Psoas muscle (tissue), 8 donors: Measurements from ENCODE around the gene PHF3. TPM values are rescaled to one million over a fixed set of nuclear protein-coding genes. Genes with fewer than 3 reads are reported as not detected.

Source experiments
- ATAC-seq, 4 donors: fragments of 200-7000 bp; cut with Tn5 transposase; one replicate each; pipeline ENCODE4 v1.9.1; 2020; ENCODE audit warnings: moderate library complexity in 3 of 4, mild to moderate bottlenecking in 2 of 4
- DNase-seq, 2 donors: peaks; one replicate each; pipeline ENCODE4 v3.0.0-alpha.2; 2020
- H3K27ac ChIP-seq: fragments of 200-600 bp; one replicate; pipeline ENCODE4 v1.8.0; 2022
- H3K27me3 ChIP-seq, 3 donors: fragments of 200-600 bp in 1 of 3; one replicate each; pipeline versions ENCODE4 v1.6.1 to v1.8.0; 2013 to 2022; ENCODE audit warnings: low read length in 2 of 3, mild to moderate bottlenecking in 2 of 3, moderate library complexity in 1 of 3; ENCODE audit not compliant: insufficient read depth in 3 of 3
- H3K36me3 ChIP-seq, 2 donors: fragments of 200-600 bp in 1 of 2; one replicate each; pipeline versions ENCODE4 v1.6.1 to v1.8.0; 2013 to 2022; ENCODE audit warnings: low read depth in 1 of 2, mild to moderate bottlenecking in 1 of 2, moderate library complexity in 1 of 2; ENCODE audit not compliant: insufficient read depth in 1 of 2
- H3K4me1 ChIP-seq: fragments of 200-600 bp; one replicate; pipeline ENCODE4 v1.8.0; 2022
- H3K4me3 ChIP-seq: fragments of 200-600 bp; one replicate; pipeline ENCODE4 v1.8.0; 2022; ENCODE audit warnings: mild to moderate bottlenecking
- H3K9me3 ChIP-seq: fragments of 200-600 bp; one replicate; pipeline ENCODE4 v1.8.0; 2022
- CTCF ChIP-seq: fragments of 200-600 bp; IDR thresholded peaks from one replicate; pipeline ENCODE4 v1.8.0; 2022; ENCODE audit warnings: antibody characterized with exemption
- WGBS, 3 donors: extraction: QIAGEN DNeasy Blood & Tissue Kit; methylation state at CpG; one replicate each; pipeline versions ENCODE4 v1.1.6 to v1.1.7; 2013; 5-methylcytosine and 5-hydroxymethylcytosine counted together
- intact Hi-C, 2 donors: fragments of 100-400 bp; cut with DNase I; formaldehyde crosslinking; loops; one replicate each; pipeline versions ENCODE4 v1.11.0 to v1.14.2; 2022
- polyA plus RNA-seq, 3 donors: library from polyadenylated mRNA; stranded (reverse); fragments of 200-250 nt; gene quantifications; one replicate each; pipeline ENCODE4 v1.2.3, GENCODE V29; 2013
- total RNA-seq, 4 donors: library from RNA; stranded (reverse); fragmentation: NEBNext Ultra II Directional in 2 of 4; extraction: Animal tissue kit (Norgen Biotek cat#: 25700) in 2 of 4; gene quantifications; one replicate each; pipeline versions ENCODE4 v1.2.1 to v1.2.4, GENCODE V29; 2021 to 2023
- donor health status: healthy with polysubstance abuse.
- donor health status: DM: no; HTN: no; CAD: no; lungs with moderate emphysema.
- donor health status: Bipolar disorder and iron deficiency.
- donor health status: healthy.
- donor health status: DM: yes; HTN: yes; CAD: no.
- donor health status: DM: no; HTN: no; CAD: no.
- donor health status: DM: no; HTN: no; CAD: no.
- donor health status: DM: yes; HTN: yes; CAD: no.

The PHF3 gene
- total and polyA plus RNA-seq, 7 donors = 4.9 to 38.6 (median 24.0) TPM

GRCh38 chr6:63609231-63609630 is 26.4 kb upstream of the PHF3 start:
- no peaks in the 10 kb centered on the region for H3K9me3 ChIP-seq
- H3K4me1 ChIP-seq = no peaks in the 10 kb centered on the region
- ATAC-seq (no peak), DNase-seq (no peak)
- no peaks in the 10 kb centered on the region for H3K36me3 ChIP-seq
- intact Hi-C loops = no loop called here
- H3K27me3 ChIP-seq = no peaks in the 10 kb centered on the region
- H3K4me3 ChIP-seq = no peak overlapping the region
- H3K27ac ChIP-seq = no peak overlapping the region
- TF ChIP-seq CTCF = no peak
- 91 to 94% (median 92%) methylated on average over 1 of the region's 1 CpG for WGBS, 3 donors

- H3K9me3 ChIP-seq = no peaks in the 10 kb centered on the region
- 21 to 60% (median 53%) methylated on average over 1 of the region's 1 CpG for WGBS, 3 donors
- no peak overlapping the region for H3K27ac ChIP-seq
- H3K4me3 ChIP-seq = no peak overlapping the region
- no peaks in the 10 kb centered on the region for H3K27me3 ChIP-seq
- no peaks in the 10 kb centered on the region for H3K4me1 ChIP-seq
- no peak for ATAC-seq
- no peaks in the 10 kb centered on the region for H3K36me3 ChIP-seq
- TF ChIP-seq CTCF = no peak
- intact Hi-C loops = no loop called here
- no peak for DNase-seq
Measured at GRCh38 chr6:63610944-63611343, 24.7 kb upstream of the PHF3 start.

DNA sequence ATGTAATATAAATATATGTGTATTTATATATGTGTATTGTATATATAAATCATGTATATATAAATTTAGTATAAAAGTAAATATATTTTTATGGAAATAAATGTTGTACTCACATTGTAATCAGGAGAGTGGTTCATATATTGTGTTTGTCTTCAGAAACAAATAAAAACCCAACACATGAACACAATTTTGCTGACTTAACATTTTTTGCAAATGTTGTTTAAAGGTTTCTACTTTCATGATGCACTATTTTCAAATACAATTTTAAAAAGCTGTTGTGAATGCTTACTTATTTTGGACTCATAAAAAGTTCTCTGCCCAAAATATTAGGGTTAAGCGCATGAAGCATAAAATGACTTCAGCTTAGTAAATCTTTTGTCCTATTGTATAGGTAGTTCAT is 24.0 kb upstream of the PHF3 start:
- intact Hi-C loops = no loop called here
- Histone ChIP-seq H3K27me3 (no peaks in the 10 kb centered on the region), H3K27ac (no peak overlapping the region), H3K4me1 (no peaks in the 10 kb centered on the region), H3K36me3 (no peaks in the 10 kb centered on the region), H3K9me3 (no peaks in the 10 kb centered on the region), H3K4me3 (no peak overlapping the region)
- no peak for TF ChIP-seq CTCF
- DNase-seq (no peak), ATAC-seq (no peak)
- WGBS, 3 donors = 96 to 99% (median 98%) methylated on average over 1 of the region's 1 CpG

- Histone ChIP-seq H3K4me1 (no peaks in the 10 kb centered on the region), H3K27ac (no peak overlapping the region), H3K36me3 (no peaks in the 10 kb centered on the region), H3K9me3 (no peaks in the 10 kb centered on the region), H3K4me3 (no peak overlapping the region), H3K27me3 (peaks cover 0 to 2% (median 0%) of the 10 kb centered on the region in 3 donors)
- ATAC-seq (no peak), DNase-seq (no peak)
- TF ChIP-seq CTCF = no peak
- 90 to 100% (median 94%) methylated on average over 1 of the region's 1 CpG for WGBS, 3 donors
- intact Hi-C loops = no loop called here
Measured at GRCh38 chr6:63615590-63615989, 20.0 kb upstream of the PHF3 start.

DNA sequence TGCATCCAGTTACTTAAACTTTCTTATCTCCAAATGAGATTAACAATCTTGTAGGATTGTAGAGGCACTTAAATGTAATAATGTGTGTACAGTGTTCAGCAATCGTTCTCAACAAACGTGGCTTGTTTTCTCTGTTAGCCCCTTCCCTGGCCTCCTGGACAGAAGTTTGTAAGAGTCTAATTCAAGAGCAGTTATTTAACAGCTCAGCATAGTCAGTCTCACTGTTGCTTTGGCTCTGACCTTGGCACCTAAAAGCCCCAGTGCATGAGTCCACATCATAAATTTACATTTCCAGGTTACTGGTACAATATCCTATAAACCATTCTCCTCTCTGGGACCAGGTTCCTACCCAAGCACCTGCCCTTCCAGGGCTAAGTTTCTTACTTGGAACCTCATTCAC is 11.5 kb upstream of the PHF3 start:
- ATAC-seq = no peak
- 74 to 84% (median 82%) methylated on average over 2 of the region's 2 CpGs for WGBS, 3 donors
- DNase-seq = no peak
- Histone ChIP-seq H3K36me3 (no peaks in the 10 kb centered on the region), H3K4me3 (no peak overlapping the region), H3K27me3 (peaks cover 0 to 2% (median 0%) of the 10 kb centered on the region in 3 donors), H3K4me1 (no peaks in the 10 kb centered on the region), H3K27ac (no peak overlapping the region), H3K9me3 (no peaks in the 10 kb centered on the region)
- intact Hi-C loops = no loop called here
- TF ChIP-seq CTCF = no peak
